GM12874 (cell line): ENCODE measurements around the gene KRT34.
"Not testable (repeated sequence)": the region's sequence is repeated elsewhere in the genome, so short reads cannot be mapped to it uniquely, and the experiment has no call there.

ENCODE experiments used
- CTCF ChIP-seq: IDR thresholded peaks from 2 replicates; pipeline ENCODE4 v1.5.1; 2011; ENCODE audit warnings: low read depth, mild to moderate bottlenecking, control low read depth, low read length, moderate library complexity; ENCODE audit not compliant: insufficient read depth

The KRT34 gene

GRCh38 chr17:41354536-41354935 lies 27.6 kb downstream of the KRT34 start:
- no peak for TF ChIP-seq CTCF

- TF ChIP-seq CTCF, result no peak
These were observed 29.3 kb downstream of the KRT34 start for GRCh38 chr17:41352597-41353366.

- TF ChIP-seq CTCF, result no peak
These were observed 30.9 kb downstream of the KRT34 start for GRCh38 chr17:41351177-41351576.

GRCh38 chr17:41350381-41350878 lies 31.7 kb downstream of the KRT34 start, which contains the start of gene KRT33A:
Gene KRT33A (minus strand): TSS chr17:41350828. CDS start chr17:41350767, 61 bp downstream.
- TF ChIP-seq CTCF, result not testable (repeated sequence)

GRCh38 chr17:41347869-41348760 lies 34.0 kb downstream of the KRT34 start:
- TF ChIP-seq CTCF, result no peak

- no peak for TF ChIP-seq CTCF
These were observed 36.1 kb downstream of the KRT34 start for GRCh38 chr17:41345992-41346391.

- TF ChIP-seq CTCF, result no peak
These were observed 39.1 kb downstream of the KRT34 start for GRCh38 chr17:41343029-41343428.
